Prostate gland (tissue), 2 donors: ENCODE measurements around the gene FASTK. TPM values are rescaled to one million over a fixed set of nuclear protein-coding genes. Genes with fewer than 3 reads are reported as not detected.

Source experiments
- DNase-seq: peaks from one replicate; pipeline ENCODE4 v3.0.0-alpha.2; 2019; ENCODE audit warnings: low spot score
- H3K27ac ChIP-seq, 2 donors: fragments of 200-600 bp; sonication (generic); 2 replicates each; pipeline ENCODE4 v1.5.1; 2017 to 2019
- H3K27me3 ChIP-seq: fragments of 200-600 bp; sonication (generic); replicated peaks from 2 replicates; pipeline ENCODE4 v1.5.1; 2019; ENCODE audit not compliant: insufficient read depth
- H3K36me3 ChIP-seq, 2 donors: fragments of 200-600 bp; sonication (generic); 1 replicate in 1 of 2; 2 replicates in 1 of 2; pipeline versions ENCODE4 v1.5.1 to v1.8.1; 2017 to 2019
- H3K4me1 ChIP-seq: fragments of 200-600 bp; sonication (generic); replicated peaks from 2 replicates; pipeline ENCODE4 v1.5.1; 2019
- H3K4me3 ChIP-seq, 2 donors: fragments of 200-600 bp; sonication (generic); 2 replicates each; pipeline ENCODE4 v1.5.1; 2017 to 2019
- H3K9me3 ChIP-seq: fragments of 200-600 bp; sonication (generic); 2 replicates; pipeline ENCODE4 v1.5.1; 2017
- POLR2A ChIP-seq: fragments of 450-650 bp; IDR thresholded peaks from one replicate; pipeline ENCODE4 v1.6.1; 2016; ENCODE audit warnings: antibody characterized with exemption, mild to moderate bottlenecking
- POLR2AphosphoS5 ChIP-seq: sonication (generic); formaldehyde crosslinking; IDR thresholded peaks from one replicate; pipeline ENCODE4 v1.6.1; 2017; ENCODE audit warnings: antibody characterized with exemption
- WGBS: methylation state at CpG from one replicate; pipeline ENCODE4 v1.1.5; 2018; 5-methylcytosine and 5-hydroxymethylcytosine counted together
- intact Hi-C: fragments of 100-400 bp; cut with DNase I; formaldehyde crosslinking; loops from one replicate; pipeline ENCODE4 v1.14.2; 2022
- total RNA-seq, 2 donors: library from RNA; depleted of rRNA; stranded (reverse); fragments of >200 nt; gene quantifications; one replicate each; pipeline ENCODE4 v1.1.0, GENCODE V29; 2016
- TF ChIP-seq, protein P1 (sequence below), 4 experiments: fragments of 200-600 bp in 2 of 4; fragments of 450-650 bp in 2 of 4; sonication (generic) in 2 of 4; IDR thresholded peaks; 1 replicate in 3 of 4; 2 replicates in 1 of 4; pipeline ENCODE4 v1.5.1; 2016 to 2019; ENCODE audit warnings: antibody characterized with exemption in 4 of 4, mild to moderate bottlenecking in 2 of 4, moderate library complexity in 2 of 4

Gene FASTK
- total RNA-seq, 2 donors from 2014 or later = 107 to 122 TPM

DNA sequence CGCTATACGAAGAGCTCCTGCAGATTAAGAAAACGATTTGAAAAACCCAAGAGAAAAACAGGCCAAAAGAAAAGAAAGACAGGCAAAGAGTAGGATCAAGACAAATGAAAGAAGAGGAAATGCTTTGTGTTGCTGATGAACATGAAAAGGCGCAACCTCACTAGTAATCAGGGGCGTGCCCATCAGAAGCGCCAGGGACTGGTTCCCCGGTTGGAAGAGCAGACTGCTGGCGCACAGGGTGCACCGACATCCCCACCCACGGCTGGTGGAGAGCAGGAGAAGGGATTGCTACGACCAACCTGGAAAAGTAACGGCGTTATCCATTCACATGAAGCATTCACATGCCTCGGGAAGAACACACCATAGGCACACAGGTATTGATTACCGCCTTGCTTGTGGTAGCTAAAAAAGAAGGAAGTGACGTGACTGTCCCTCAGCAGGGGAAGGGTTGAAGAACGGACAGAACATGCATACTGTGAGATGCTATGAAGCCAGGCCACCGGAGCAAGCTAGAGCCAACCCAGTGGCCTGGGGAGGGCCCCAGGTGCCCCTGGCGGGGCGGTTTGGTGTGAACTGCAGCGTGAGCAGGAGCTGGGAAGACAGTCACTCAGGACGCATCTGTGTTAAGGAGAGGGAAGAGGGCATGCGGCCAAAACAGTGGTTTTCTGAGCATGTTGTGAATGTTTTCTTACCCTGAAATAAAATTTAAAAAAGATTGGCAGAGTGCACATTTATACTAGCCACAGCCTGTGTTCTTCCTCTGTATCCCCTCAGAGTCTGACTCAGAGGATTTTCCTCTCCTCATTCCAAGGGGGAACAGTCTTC lies 24.0 kb upstream of the FASTK start:
- TF ChIP-seq POLR2AphosphoS5 = no peak
- TF ChIP-seq POLR2A = no peak
- TF ChIP-seq, protein P1, sequence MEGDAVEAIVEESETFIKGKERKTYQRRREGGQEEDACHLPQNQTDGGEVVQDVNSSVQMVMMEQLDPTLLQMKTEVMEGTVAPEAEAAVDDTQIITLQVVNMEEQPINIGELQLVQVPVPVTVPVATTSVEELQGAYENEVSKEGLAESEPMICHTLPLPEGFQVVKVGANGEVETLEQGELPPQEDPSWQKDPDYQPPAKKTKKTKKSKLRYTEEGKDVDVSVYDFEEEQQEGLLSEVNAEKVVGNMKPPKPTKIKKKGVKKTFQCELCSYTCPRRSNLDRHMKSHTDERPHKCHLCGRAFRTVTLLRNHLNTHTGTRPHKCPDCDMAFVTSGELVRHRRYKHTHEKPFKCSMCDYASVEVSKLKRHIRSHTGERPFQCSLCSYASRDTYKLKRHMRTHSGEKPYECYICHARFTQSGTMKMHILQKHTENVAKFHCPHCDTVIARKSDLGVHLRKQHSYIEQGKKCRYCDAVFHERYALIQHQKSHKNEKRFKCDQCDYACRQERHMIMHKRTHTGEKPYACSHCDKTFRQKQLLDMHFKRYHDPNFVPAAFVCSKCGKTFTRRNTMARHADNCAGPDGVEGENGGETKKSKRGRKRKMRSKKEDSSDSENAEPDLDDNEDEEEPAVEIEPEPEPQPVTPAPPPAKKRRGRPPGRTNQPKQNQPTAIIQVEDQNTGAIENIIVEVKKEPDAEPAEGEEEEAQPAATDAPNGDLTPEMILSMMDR (IDR thresholded peaks at IDR 0.05) = no peak
- Histone ChIP-seq H3K27me3 (no peaks in the 10 kb centered on the region), H3K4me3 (no peak overlapping the region), H3K27ac (no peak overlapping the region), H3K4me1 (no peaks in the 10 kb centered on the region), H3K36me3 (no peaks in the 10 kb centered on the region), H3K9me3 (no peaks in the 10 kb centered on the region)
- intact Hi-C loops = no loop called here
- 69% methylated on average over 23 of the region's 23 CpGs for WGBS
- DNase-seq = no peak

- TF ChIP-seq, protein P1 (IDR thresholded peaks at IDR 0.05) = no peak
- TF ChIP-seq POLR2AphosphoS5 (no peak), POLR2A (no peak)
- Histone ChIP-seq H3K27me3 (no peaks in the 10 kb centered on the region), H3K4me1 (no peaks in the 10 kb centered on the region), H3K27ac (no peak overlapping the region), H3K9me3 (no peaks in the 10 kb centered on the region), H3K4me3 (no peak overlapping the region), H3K36me3 (no peaks in the 10 kb centered on the region)
- 80% methylated on average over 12 of the region's 12 CpGs for WGBS
- intact Hi-C loops = no loop called here
- no peak for DNase-seq
Observed at GRCh38 chr7:151103973-151104372, 23.4 kb upstream of the FASTK start.

- Histone ChIP-seq H3K4me1 (no peaks in the 10 kb centered on the region), H3K4me3 (no peak overlapping the region), H3K9me3 (no peaks in the 10 kb centered on the region), H3K27me3 (no peaks in the 10 kb centered on the region), H3K36me3 (no peaks in the 10 kb centered on the region), H3K27ac (no peak overlapping the region)
- no peak for DNase-seq
- 77% methylated on average over 3 of the region's 3 CpGs for WGBS
- intact Hi-C loops = no loop called here
- no peak for TF ChIP-seq POLR2A
- TF ChIP-seq, protein P1 (IDR thresholded peaks at IDR 0.05) = no peak
- no peak for TF ChIP-seq POLR2AphosphoS5
Observed at GRCh38 chr7:151102991-151103390, 22.4 kb upstream of the FASTK start.

DNA sequence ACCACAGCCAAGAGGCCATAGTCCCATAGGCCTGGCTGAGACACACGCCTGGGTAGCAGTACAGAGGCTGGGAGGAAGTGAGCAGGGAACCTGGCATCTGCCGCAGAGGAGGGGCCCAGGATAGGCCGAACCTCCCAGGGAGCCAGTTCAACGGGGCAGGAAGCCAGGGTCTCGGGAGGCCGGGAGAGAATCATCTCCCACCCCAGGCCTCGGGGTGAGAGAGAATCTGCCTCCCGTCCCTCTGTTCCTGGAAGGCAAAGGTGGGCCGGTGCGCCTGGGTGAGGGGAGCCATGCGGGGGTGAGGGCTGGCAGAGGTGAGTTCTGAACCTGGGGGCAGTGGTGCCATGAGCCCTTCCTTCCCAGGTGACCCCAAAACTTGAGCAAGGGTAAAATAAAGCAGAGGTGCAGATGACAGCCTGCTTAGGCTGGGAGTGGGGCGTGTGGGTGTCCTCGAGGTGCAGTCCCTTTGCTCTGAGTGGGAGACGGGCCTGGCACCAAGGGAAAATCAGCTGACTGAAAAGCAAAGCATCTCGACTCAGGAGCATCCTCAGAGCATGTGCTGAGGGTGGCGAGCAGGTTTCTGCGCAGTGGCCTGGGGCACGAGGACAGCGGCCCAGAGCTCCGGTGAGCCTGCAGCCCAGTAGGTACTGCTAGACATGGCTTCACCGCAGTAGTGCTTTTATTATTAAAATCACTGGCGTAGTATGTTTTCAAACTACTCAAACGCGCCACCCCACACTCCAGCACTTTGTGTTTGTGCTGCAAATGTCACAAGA lies 21.2 kb upstream of the FASTK start:
- TF ChIP-seq, protein P1 (IDR thresholded peaks at IDR 0.05) = no peak
- TF ChIP-seq POLR2A (no peak), POLR2AphosphoS5 (no peak)
- H3K4me3 ChIP-seq = no peak overlapping the region
- 84% methylated on average over 24 of the region's 24 CpGs for WGBS
- no peak overlapping the region for H3K27ac ChIP-seq
- no peaks in the 10 kb centered on the region for H3K27me3 ChIP-seq
- H3K9me3 ChIP-seq = no peaks in the 10 kb centered on the region
- DNase-seq = no peak
- no peaks in the 10 kb centered on the region for H3K4me1 ChIP-seq
- no peaks in the 10 kb centered on the region for H3K36me3 ChIP-seq
- intact Hi-C loops = no loop called here
